ENCODE data around the gene RIC8B. TPM values are rescaled to one million over a fixed set of nuclear protein-coding genes. Genes with fewer than 3 reads are reported as not detected.

The RIC8B gene
- total and polyA plus RNA-seq, 2 of the 8 experiments (the other 6 are each of a cell fraction or from before 2014, with no cell fraction given) = 8.2 to 25.3 TPM

DNA sequence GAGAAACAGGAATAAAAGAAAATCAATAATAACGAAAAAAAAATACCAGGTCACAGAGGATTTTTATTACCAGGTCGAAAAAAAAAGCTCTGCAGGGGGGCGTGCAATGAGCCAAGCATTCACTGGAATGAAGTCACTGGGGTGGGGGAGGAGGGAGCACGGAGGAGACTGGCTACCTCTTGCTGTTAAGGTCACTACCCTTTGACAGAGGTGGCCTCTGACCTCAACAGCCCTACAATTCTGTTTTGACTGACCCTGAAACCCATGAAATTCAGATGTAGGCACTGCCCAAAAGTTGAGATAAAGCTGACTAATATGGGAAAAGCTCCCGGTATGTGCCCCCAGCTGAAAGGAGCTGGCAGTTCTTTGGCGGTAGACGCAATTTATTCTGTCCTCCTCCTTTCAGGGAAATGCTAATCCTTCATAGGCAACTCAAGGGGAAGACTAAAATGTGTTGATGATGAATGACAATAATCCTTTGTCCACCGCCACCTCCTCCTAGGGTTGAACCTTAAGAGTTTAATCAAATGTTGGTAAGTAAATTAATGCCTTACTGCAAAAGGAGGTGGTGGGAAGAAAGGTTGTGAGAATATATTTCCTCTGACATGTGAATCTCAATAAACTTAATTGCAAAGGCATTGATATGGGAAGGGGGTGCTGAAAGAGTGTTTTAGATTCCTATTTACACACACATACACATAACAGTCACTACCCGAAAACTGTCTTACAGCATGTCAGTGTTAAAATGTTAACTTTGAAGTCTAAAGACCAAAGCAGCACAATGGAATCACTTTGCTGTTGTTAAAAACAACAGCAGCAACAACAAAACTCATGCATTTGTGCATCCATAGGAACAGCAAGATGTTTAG lies 6.3 kb upstream of the RIC8B start:
- Histone ChIP-seq H3K4me3 (ENCODE audit: extremely low read depth in 1 of 4, insufficient read depth in 2 of 4, low read depth in 3 of 4, low read length in 4 of 4) (peak overlapping the region in 3 of 4 experiments; percentile 10 to 44 (median 15); a peak in 4 of 8 replicates), H4K8ac (ENCODE audit: extremely low read depth, insufficient read depth, low read length) (no peak overlapping the region), H3K18ac (ENCODE audit: extremely low read depth, low read length) (peak overlapping the region; percentile 52; the same call in 1 of the 2 replicates), H2BK5ac (ENCODE audit: low read depth, low read length) (peak overlapping the region; percentile 83; the same call in 1 of the 2 replicates), H3K79me1 (ENCODE audit: low read depth, low read length) (no peaks in the 10 kb centered on the region), H3K79me2 (ENCODE audit: control insufficient read depth in 1 of 2, insufficient read depth in 2 of 2, low read length in 2 of 2) (no peaks in the 10 kb centered on the region), H4K91ac (replicated peaks; ENCODE audit: insufficient read length, low read length) (peak overlapping the region; percentile 70), H2AFZ (ENCODE audit: low read length) (no peak overlapping the region), H4K5ac (ENCODE audit: insufficient read length, low read depth, low read length) (peak overlapping the region; percentile 82), H2BK120ac (replicated peaks; ENCODE audit: low read depth, low read length) (peak overlapping the region; percentile 81), H2AK5ac (ENCODE audit: low read depth, low read length) (0 out of 2 replicates have a peak overlapping the region, but pooled peaks have one; percentile 2), H3K56ac (replicated peaks; ENCODE audit: insufficient read length, low read depth, low read length) (no peak overlapping the region), H3K27me3 (replicated peaks in 1 of 4; ENCODE audit: control insufficient read depth in 3 of 4, extremely low read depth in 1 of 4, insufficient read depth in 3 of 4, low read length in 3 of 4) (no peaks in the 10 kb centered on the region), H4K20me1 (replicated peaks in 1 of 2; ENCODE audit: control insufficient read depth in 1 of 2, insufficient read depth in 2 of 2, low read length in 2 of 2) (no peaks in the 10 kb centered on the region), H3K4ac (replicated peaks; ENCODE audit: insufficient read length, low read depth, low read length) (no peak overlapping the region), H3K9ac (replicated peaks in 1 of 4; ENCODE audit: extremely low read depth in 1 of 4, low read depth in 3 of 4, low read length in 3 of 4) (peak overlapping the region in 2 of 4 experiments; percentile 23 to 27; a peak in 2 of 7 replicates), H3K23ac (ENCODE audit: insufficient read length) (no peak overlapping the region), H3K23me2 (ENCODE audit: low read depth, low read length) (no peaks in the 10 kb centered on the region), H3K4me1 (replicated peaks in 1 of 4; ENCODE audit: control insufficient read depth in 3 of 4, insufficient read depth in 4 of 4, low read length in 3 of 4) (peaks cover 13 to 32% (median 23%) of the 10 kb centered on the region in 4 experiments; a peak in 6 of 7 replicates), H2BK20ac (ENCODE audit: low read length) (peak overlapping the region; percentile 6; the same call in 1 of the 2 replicates), H3K36me3 (ENCODE audit: control insufficient read depth in 2 of 4, insufficient read depth in 4 of 4, low read length in 3 of 4) (no peaks in the 10 kb centered on the region), H2BK15ac (ENCODE audit: low read length) (peak overlapping the region; percentile 76; the same call in 1 of the 2 replicates), H3K14ac (ENCODE audit: insufficient read length) (no peak overlapping the region), H3K27ac (ENCODE audit: low read depth, low read length) (peak overlapping the region; percentile 51; the same call in 1 of the 2 replicates), H3K4me2 (ENCODE audit: insufficient read depth in 1 of 2, low read depth in 2 of 2, low read length in 2 of 2) (peak overlapping the region; percentile 69), H2BK12ac (ENCODE audit: low read depth, low read length) (peak overlapping the region; percentile 82; the same call in 1 of the 2 replicates), H3K9me3 (ENCODE audit: insufficient read depth in 2 of 2, low read depth in 1 of 2, low read length in 1 of 2) (no peaks in the 10 kb centered on the region)
- FAIRE-seq (peak; percentile 32), DNase-seq (ENCODE audit: low read depth in 1 of 2, low spot score in 2 of 2) (peak in 1 of 2 experiments; percentile 49)
- ChIA-PET CTCF (ENCODE audit: partially characterized antibody) (interaction anchor here (0.9 to 1.4 kb wide), 4 partner anchors 10 to 19 kb away, joined by 3 to 5 read pairs (median 3); no protein-coding TSS in a partner anchor), POLR2A (ENCODE audit: partially characterized antibody) (interaction anchor here (0.6 to 1.7 kb wide), 5 partner anchors 9 to 32 kb away, joined by 3 to 4 read pairs (median 3); no protein-coding TSS in a partner anchor)
- 3% methylated on average over 9 of the region's 9 CpGs; no CpG with 5 or more reads in 1 of the 2 experiments for WGBS, 2 experiments (ENCODE audit: extremely low coverage in 1 of 2, insufficient coverage in 1 of 2, insufficient read length in 1 of 2, insufficient replicate concordance in 2 of 2, low coverage in 1 of 2, low lambda C conversion rate in 2 of 2, missing lambda C conversion rate in 1 of 2)
- TF ChIP-seq TCF12 (IDR thresholded peaks at IDR 0.05; ENCODE audit: low read depth, low read length) (no peak), SP1 (IDR thresholded peaks at IDR 0.05; ENCODE audit: low read depth, low read length) (no peak), HDAC2 (IDR thresholded peaks at IDR 0.05; ENCODE audit: borderline replicate concordance in 1 of 2, low read depth in 2 of 2, low read length in 2 of 2) (0 out of 4 replicates have a peak, but pooled peaks of 1 of the 2 experiments have one; percentile 3), JUND (IDR thresholded peaks at IDR 0.05; ENCODE audit: low read length) (peak; percentile 60), POLR2AphosphoS5 (IDR thresholded peaks at IDR 0.05; ENCODE audit: low read depth, low read length) (no peak), SIN3A (conservative IDR thresholded peaks at IDR 0.05 in 1 of 2, IDR thresholded peaks at IDR 0.05 in 1 of 2; ENCODE audit: low read depth in 1 of 2, low read length in 2 of 2) (0 out of 4 replicates have a peak, but pooled peaks of 1 of the 2 experiments have one; percentile 59), ZNF274 (IDR thresholded peaks at IDR 0.05; ENCODE audit: borderline replicate concordance, extremely low read depth, low read length) (no peak), CEBPB (IDR thresholded peaks at IDR 0.05; ENCODE audit: low read depth, low read length) (no peak), SAP30 (IDR thresholded peaks at IDR 0.05; ENCODE audit: insufficient read depth, insufficient replicate concordance, low read length) (no peak), CREB1 (IDR thresholded peaks at IDR 0.05) (peak; percentile 76), KDM5A (IDR thresholded peaks at IDR 0.05; ENCODE audit: low read length) (no peak)
